OCI-LY3 (cell line): Measurements from ENCODE around the gene SELENOW.
"Not testable (repeated sequence)": the region's sequence is repeated elsewhere in the genome, so short reads cannot be mapped to it uniquely, and the experiment has no call there.

Experiments
- EZH2phosphoT487 ChIP-seq: fragments of 200-600 bp; shearing (Covaris generic); IDR thresholded peaks from 2 replicates; pipeline ENCODE4 v1.6.1; 2018; ENCODE audit warnings: antibody characterized with exemption, mixed run types, low read depth
- TF ChIP-seq, protein P1 (sequence below): fragments of 200-600, 300-600 bp; sonication (generic); IDR thresholded peaks from 2 replicates; pipeline ENCODE4 v1.5.1; 2014; ENCODE audit warnings: antibody characterized with exemption, low read length, low read depth

DNA sequence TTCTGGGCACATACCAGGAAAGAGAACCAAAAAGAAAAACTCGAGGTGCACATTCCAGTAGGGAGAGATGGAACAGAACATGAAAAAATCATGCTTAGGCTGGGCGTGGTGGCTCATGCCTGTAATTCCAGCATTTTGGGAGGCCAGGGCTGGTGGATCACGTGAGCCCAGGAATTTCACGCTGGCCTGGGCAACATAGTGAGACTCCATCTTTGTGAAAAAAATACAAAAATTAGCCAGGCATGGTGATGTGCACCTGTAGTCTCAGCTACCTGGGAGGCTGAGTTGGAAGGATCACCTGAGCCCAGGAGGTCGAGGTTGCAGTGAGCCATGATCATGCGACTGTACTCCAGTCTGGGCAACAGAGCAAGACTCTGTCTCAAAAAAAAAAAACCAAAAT lies 7.2 kb upstream of the SELENOW start:
- TF ChIP-seq, protein P1, sequence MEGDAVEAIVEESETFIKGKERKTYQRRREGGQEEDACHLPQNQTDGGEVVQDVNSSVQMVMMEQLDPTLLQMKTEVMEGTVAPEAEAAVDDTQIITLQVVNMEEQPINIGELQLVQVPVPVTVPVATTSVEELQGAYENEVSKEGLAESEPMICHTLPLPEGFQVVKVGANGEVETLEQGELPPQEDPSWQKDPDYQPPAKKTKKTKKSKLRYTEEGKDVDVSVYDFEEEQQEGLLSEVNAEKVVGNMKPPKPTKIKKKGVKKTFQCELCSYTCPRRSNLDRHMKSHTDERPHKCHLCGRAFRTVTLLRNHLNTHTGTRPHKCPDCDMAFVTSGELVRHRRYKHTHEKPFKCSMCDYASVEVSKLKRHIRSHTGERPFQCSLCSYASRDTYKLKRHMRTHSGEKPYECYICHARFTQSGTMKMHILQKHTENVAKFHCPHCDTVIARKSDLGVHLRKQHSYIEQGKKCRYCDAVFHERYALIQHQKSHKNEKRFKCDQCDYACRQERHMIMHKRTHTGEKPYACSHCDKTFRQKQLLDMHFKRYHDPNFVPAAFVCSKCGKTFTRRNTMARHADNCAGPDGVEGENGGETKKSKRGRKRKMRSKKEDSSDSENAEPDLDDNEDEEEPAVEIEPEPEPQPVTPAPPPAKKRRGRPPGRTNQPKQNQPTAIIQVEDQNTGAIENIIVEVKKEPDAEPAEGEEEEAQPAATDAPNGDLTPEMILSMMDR: not testable (repeated sequence)
- not testable (repeated sequence) for TF ChIP-seq EZH2phosphoT487
